ENCODE data around the gene MLLT3. TPM values are rescaled to one million over a fixed set of nuclear protein-coding genes. Genes with fewer than 3 reads are reported as not detected.

MLLT3 gene
- total and polyA plus RNA-seq, 2 of the 13 experiments (the other 11 are each of a cell fraction or from before 2014, with no cell fraction given): 12.3 to 12.6 TPM

- FAIRE-seq (no peak), ATAC-seq (no peak), DNase-seq (ENCODE audit: low spot score) (no peak)
- Histone ChIP-seq H3K27ac (ENCODE audit: extremely low read length, insufficient read depth, low read length) (no peak overlapping the region), H2AFZ (ENCODE audit: low read length) (no peak overlapping the region), H3K4me2 (ENCODE audit: low read depth, low read length) (no peak overlapping the region), H3K36me3 (replicated peaks in 1 of 2; ENCODE audit: control insufficient read depth in 1 of 2, insufficient read depth in 2 of 2, low read length in 2 of 2) (no peaks in the 10 kb centered on the region), H3K9me3 (ENCODE audit: low read length) (no peaks in the 10 kb centered on the region), H3K4me3 (replicated peaks in 1 of 3; ENCODE audit: insufficient read depth in 1 of 3, low read depth in 2 of 3, low read length in 3 of 3) (no peak overlapping the region), H3K9ac (ENCODE audit: insufficient read depth, low read depth, low read length) (no peak overlapping the region), H4K20me1 (ENCODE audit: insufficient read depth, low read length) (no peaks in the 10 kb centered on the region; the same call in 1 of the 2 replicates), H3K4me1 (ENCODE audit: insufficient read depth, low read length) (peaks cover 18% of the 10 kb centered on the region), H3K27me3 (ENCODE audit: control insufficient read depth in 1 of 2, insufficient read depth in 2 of 2, low read length in 2 of 2) (no peaks in the 10 kb centered on the region), H3K79me2 (ENCODE audit: insufficient read depth, low read length) (no peaks in the 10 kb centered on the region)
- in situ Hi-C loops (cut with HindIII; ENCODE audit: extremely low pct_ligation_motif_present, low pct_unique_long_range_greater_than_20kb) (loop anchor here (25.0 kb wide), 1 partner anchor 758 kb away; no protein-coding TSS in a partner anchor), intact Hi-C loops (cut with micrococcal nuclease; ENCODE audit: unreplicated experiment) (loop anchor here (10.0 kb wide), 1 partner anchor 511 kb away; no protein-coding TSS in a partner anchor)
- CTCF ChIA-PET (ENCODE audit: low intra/inter-chr PET ratio, low total read pairs): no interaction called here
- TF ChIP-seq ZNF234 (CRISPR knock-in tag; conservative IDR thresholded peaks at IDR 0.05) (no peak), ZNF101 (CRISPR knock-in tag; IDR thresholded peaks at IDR 0.05; ENCODE audit: borderline replicate concordance, low read depth) (no peak), EED (CRISPR knock-in tag; IDR thresholded peaks at IDR 0.05) (no peak), FOXO1 (CRISPR knock-in tag; IDR thresholded peaks at IDR 0.05) (no peak), ZNF296 (CRISPR knock-in tag; conservative IDR thresholded peaks at IDR 0.05) (no peak), NR2F6 (IDR thresholded peaks at IDR 0.05) (no peak), NR2F6 (CRISPR knock-in tag; IDR thresholded peaks at IDR 0.05) (no peak), MIER2 (CRISPR knock-in tag; IDR thresholded peaks at IDR 0.05) (no peak), HIVEP1 (CRISPR knock-in tag; IDR thresholded peaks at IDR 0.05) (no peak), ARNT2 (CRISPR knock-in tag; IDR thresholded peaks at IDR 0.05; ENCODE audit: low read depth) (no peak)
- 71% methylated on average over 5 of the region's 5 CpGs for WGBS (ENCODE audit: low lambda C conversion rate)
- BruUV-seq (replicated peaks): no TSS peak
- POLR2A ChIA-PET: no interaction called here
Observed at GRCh38 chr9:20353931-20354652, 268.2 kb downstream of the MLLT3 start.

Measured in HepG2 (cell line).